Measurements from ENCODE around the gene HOXD11. TPM values are rescaled to one million over a fixed set of nuclear protein-coding genes. Genes with fewer than 3 reads are reported as not detected.

Gene HOXD11
- total and polyA plus RNA-seq, 2 donors (not counting 1 experiment from before 2014, with no cell fraction given): not detected

- H3K4me2 ChIP-seq (replicated peaks; ENCODE audit: low read depth, low read length, poor library complexity, severe bottlenecking): no peak overlapping the region
- 15% methylated on average over 23 of the region's 26 CpGs for WGBS (ENCODE audit: insufficient coverage)
- intact Hi-C loops (cut with micrococcal nuclease): no loop called here
Measured at GRCh38 chr2:176114120-176114929, 7.2 kb downstream of the HOXD11 start.

More at GRCh38 chr2:176114120-176114929, 7.2 kb downstream of the HOXD11 start:
- H3K27ac Mint-ChIP-seq: no peak overlapping the region
- TF ChIP-seq EZH2 (IDR thresholded peaks at IDR 0.05; ENCODE audit: borderline replicate concordance, insufficient read depth, low read depth, low read length, poor library complexity, severe bottlenecking): no peak
- no peak for TF ChIP-seq CTCF (IDR thresholded peaks at IDR 0.05)
- no peaks in the 10 kb centered on the region for H3K79me2 ChIP-seq (ENCODE audit: control insufficient read depth, insufficient read depth, low read length)
- no peak overlapping the region for H3K9ac ChIP-seq (ENCODE audit: low read length)
- peaks cover 0 to 55% (median 2%) of the 10 kb centered on the region in 3 donors for H3K9me3 ChIP-seq (ENCODE audit: control extremely low read depth in 1 of 3, control insufficient read depth in 2 of 3, insufficient read depth in 1 of 3, low read length in 2 of 3)
- peaks cover 0 to 10% of the 10 kb centered on the region in 2 donors for H3K4me1 ChIP-seq (ENCODE audit: control insufficient read depth in 2 of 2, insufficient read depth in 2 of 2, low read length in 2 of 2)
- no peak overlapping the region for H2AFZ ChIP-seq (ENCODE audit: insufficient read depth, low read depth, low read length, poor library complexity, severe bottlenecking)
- CTCF ChIA-PET: interaction anchor here (0.6 to 1.0 kb wide), 2 partner anchors 13 to 40 kb away, joined by 3 read pairs; no protein-coding TSS in a partner anchor
- peaks cover 8% of the 10 kb centered on the region for H3K4me1 Mint-ChIP-seq
- no peak for ATAC-seq (ENCODE audit: low read depth)
- peaks cover 0 to 95% (median 77%) of the 10 kb centered on the region in 4 experiments for H3K27me3 ChIP-seq (replicated peaks in 1 of 4; ENCODE audit: control extremely low read depth in 1 of 4, control insufficient read depth in 3 of 4, insufficient read depth in 4 of 4, low read length in 3 of 4)
- DNase-seq: no peak
- H3K27ac ChIP-seq (ENCODE audit: low read length in 2 of 2): no peak overlapping the region
- no peaks in the 10 kb centered on the region for H4K20me1 ChIP-seq (ENCODE audit: control insufficient read depth, insufficient read depth, low read length, poor library complexity, severe bottlenecking)
- H3K36me3 ChIP-seq (replicated peaks in 1 of 2; ENCODE audit: control extremely low read depth in 1 of 2, control insufficient read depth in 1 of 2, extremely low read depth in 1 of 2, insufficient read depth in 2 of 2, low read length in 1 of 2): no peaks in the 10 kb centered on the region
- peaks cover 82% of the 10 kb centered on the region for H3K27me3 Mint-ChIP-seq
- H3K9me3 Mint-ChIP-seq (ENCODE audit: insufficient read depth): peaks cover 4% of the 10 kb centered on the region
- POLR2A ChIA-PET: no interaction called here
- H3K4me3 Mint-ChIP-seq: no peak overlapping the region
- H3K4me3 ChIP-seq (ENCODE audit: control extremely low read depth in 1 of 5, extremely low read depth in 1 of 5, insufficient read depth in 1 of 5, low read depth in 2 of 5, low read length in 4 of 5): no peak overlapping the region

Measured in B cell (primary cell).